ENCODE data around the gene OSBPL2. TPM values are rescaled to one million over a fixed set of nuclear protein-coding genes. Genes with fewer than 3 reads are reported as not detected.

OSBPL2 gene
- total and polyA plus RNA-seq, 9 of the 15 experiments (the other 6 are each of a cell fraction or from before 2014, with no cell fraction given): 2.5 to 25.6 (median 14.1) TPM

DNA sequence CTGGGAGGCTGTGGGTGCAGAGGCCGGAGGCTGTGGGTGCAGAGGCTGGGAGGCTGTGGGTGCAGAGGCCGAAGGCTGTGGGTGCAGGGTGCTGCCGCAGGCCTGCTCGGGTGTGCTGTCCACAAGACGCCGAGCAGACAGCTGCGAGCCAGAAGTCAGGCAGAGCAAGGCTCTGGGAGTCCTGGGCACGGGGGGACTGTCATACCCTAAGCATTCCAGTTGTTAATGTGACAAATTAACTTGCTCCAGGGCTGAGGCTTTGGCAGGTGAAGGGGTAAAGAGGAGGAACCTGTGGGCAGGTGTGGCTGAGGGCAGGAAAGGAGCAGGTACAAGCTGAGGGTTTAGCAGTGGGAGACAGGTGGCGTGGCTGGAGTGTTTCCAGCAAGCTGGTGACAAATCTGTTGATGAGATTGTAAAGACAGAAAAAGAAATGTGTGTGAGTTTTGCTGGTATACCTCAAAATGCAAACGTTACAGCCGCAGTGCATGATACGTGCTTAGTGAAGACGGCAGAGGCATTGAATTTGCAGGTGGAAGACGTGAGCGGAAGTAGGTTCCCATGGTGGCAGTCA is 50.3 kb downstream of the OSBPL2 start (continued):
- TF ChIP-seq ZNF143 (CRISPR knock-in tag; IDR thresholded peaks at IDR 0.05) (no peak), PTBP1 (IDR thresholded peaks at IDR 0.05; ENCODE audit: low read depth, low read length) (no peak)

DNA sequence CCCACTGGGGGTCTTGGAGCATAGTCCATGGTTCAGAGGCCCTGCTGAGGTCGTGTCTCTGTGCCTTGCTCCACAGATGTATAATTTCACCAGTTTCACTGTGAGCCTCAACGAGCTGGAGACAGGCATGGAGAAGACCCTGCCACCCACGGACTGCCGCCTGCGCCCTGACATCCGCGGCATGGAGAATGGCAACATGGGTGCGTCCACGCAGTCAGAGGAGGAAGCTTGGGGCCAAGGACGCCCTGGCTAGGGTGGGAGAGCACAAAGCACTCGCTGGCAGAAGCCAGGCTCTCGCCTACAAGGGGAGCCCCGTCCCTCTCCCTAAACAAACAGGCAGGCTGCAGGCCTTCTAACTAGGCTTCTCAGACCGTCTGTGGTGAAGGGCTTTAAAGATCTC is 50.8 kb downstream of the OSBPL2 start:
- no peak for DNase-seq (ENCODE audit: extremely low read depth in 1 of 4, low spot score in 3 of 4)
- FAIRE-seq: no peak
- no peak for ATAC-seq
- POLR2A ChIA-PET: interaction anchor here (0.5 kb wide), 1 partner anchor 423 kb away, joined by 4 read pairs; no protein-coding TSS in a partner anchor
- Histone ChIP-seq H3K9ac (ENCODE audit: insufficient read depth in 1 of 2, low read depth in 2 of 2, low read length in 2 of 2) (peak overlapping the region in 1 of 2 experiments; percentile 66; a peak in 1 of 4 replicates), H3K4me1 (replicated peaks in 1 of 2; ENCODE audit: control insufficient read depth in 2 of 2, insufficient read depth in 2 of 2, low read length in 2 of 2) (peaks cover 0 to 6% of the 10 kb centered on the region in 2 experiments; a peak in 1 of 5 replicates), H3K27ac (ENCODE audit: extremely low read depth, low read depth, low read length) (no peak overlapping the region), H4K20me1 (replicated peaks; ENCODE audit: control insufficient read depth, insufficient read depth, low read length) (no peaks in the 10 kb centered on the region), H3K27me3 (ENCODE audit: control insufficient read depth in 2 of 2, insufficient read depth in 2 of 2, low read length in 2 of 2) (no peaks in the 10 kb centered on the region), H3K79me2 (ENCODE audit: control insufficient read depth, insufficient read depth, low read length) (no peaks in the 10 kb centered on the region), H3K9me1 (ENCODE audit: control insufficient read depth, insufficient read depth, low read length) (no peaks in the 10 kb centered on the region), H3K4me3 (no peak overlapping the region), H3K4me2 (ENCODE audit: insufficient read depth, low read length) (no peak overlapping the region), H2AFZ (ENCODE audit: low read depth, low read length) (no peak overlapping the region), H3K9me3 (replicated peaks; ENCODE audit: control insufficient read depth, insufficient read depth, low read depth, low read length) (no peaks in the 10 kb centered on the region), H3K36me3 (ENCODE audit: control insufficient read depth, insufficient read depth, low read length) (peaks cover 24% of the 10 kb centered on the region; the same call in 2 of the 3 replicates)
- intact Hi-C loops (cut with micrococcal nuclease) (no loop called here), in situ Hi-C loops (cut with MboI) (no loop called here)
- BruUV-seq (replicated peaks): no TSS peak
- WGBS (ENCODE audit: insufficient coverage, low coverage, missing lambda C conversion rate): 74% methylated on average over 14 of the region's 14 CpGs
- TF ChIP-seq MECOM (CRISPR knock-in tag; IDR thresholded peaks at IDR 0.05) (no peak), POLR2G (IDR thresholded peaks at IDR 0.05; ENCODE audit: low read depth, low read length) (0 out of 2 replicates have a peak, but pooled peaks have one; percentile 5)
- CTCF ChIA-PET (ENCODE audit: low intra/inter-chr PET ratio): no interaction called here

Measured in K562 (cell line).